Activated naive CD8-positive, alpha-beta T cell (primary cell): Measurements from ENCODE around the gene KCNQ1.

Experiments used
- H3K27ac Mint-ChIP-seq: one replicate; pipeline ENCODE4 v1.8.0; 2021; ENCODE audit warnings: mixed read lengths
- H3K27me3 Mint-ChIP-seq: one replicate; pipeline ENCODE4 v1.8.0; 2021; ENCODE audit warnings: mixed read lengths
- H3K36me3 Mint-ChIP-seq: one replicate; pipeline ENCODE4 v1.8.0; 2021; ENCODE audit warnings: mixed read lengths
- H3K4me1 Mint-ChIP-seq: one replicate; pipeline ENCODE4 v1.8.0; 2021; ENCODE audit warnings: low read depth, mixed read lengths
- H3K4me3 Mint-ChIP-seq: one replicate; pipeline ENCODE4 v1.8.0; 2021; ENCODE audit warnings: mild to moderate bottlenecking, mixed read lengths
- H3K9me3 Mint-ChIP-seq: one replicate; pipeline ENCODE4 v1.8.0; 2021; ENCODE audit warnings: low read depth, mixed read lengths

The KCNQ1 gene

DNA sequence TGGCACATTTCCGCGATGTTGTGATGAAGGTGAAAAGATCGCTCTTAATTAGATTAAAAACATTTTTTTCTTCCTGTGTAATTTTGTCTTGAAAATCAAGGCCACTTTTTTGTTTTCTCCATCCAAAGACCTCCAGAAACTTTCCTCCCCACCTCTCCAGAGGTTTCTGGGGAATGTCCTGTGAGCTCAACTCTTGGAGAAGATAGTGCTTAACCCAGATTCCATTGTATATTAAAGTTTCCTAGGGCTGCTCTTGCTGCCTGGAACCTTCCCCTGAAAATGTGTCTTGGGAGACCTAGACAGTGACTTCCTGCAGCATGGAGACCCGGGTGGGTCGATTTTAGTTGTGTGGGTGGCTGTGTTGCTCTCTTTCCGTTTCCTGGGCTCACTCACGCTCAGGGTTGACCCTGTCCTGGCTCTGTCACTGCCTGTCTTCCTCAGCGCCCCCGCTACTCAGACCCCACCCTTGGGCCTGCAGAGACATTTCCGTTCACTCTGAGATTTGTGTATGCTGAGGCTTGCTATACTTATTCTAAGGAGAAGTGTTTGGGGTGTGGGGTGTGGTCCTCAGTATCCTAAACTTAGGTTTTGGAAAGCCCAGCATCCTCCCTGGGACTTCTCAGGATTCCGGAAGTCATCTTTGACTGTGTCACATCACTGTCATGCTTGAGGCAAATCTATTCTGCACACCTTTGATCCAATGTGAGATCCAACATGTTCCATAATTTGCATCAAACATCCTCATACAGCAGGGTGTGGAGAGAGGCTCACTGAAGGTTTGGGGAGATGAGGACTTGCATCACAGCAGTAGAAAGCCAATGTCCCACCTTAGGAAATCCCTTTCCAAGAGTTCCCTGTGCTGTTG is 207.8 kb downstream of the KCNQ1 start:
- Mint-ChIP-seq H3K9me3 (peaks cover 20% of the 10 kb centered on the region), H3K36me3 (peaks cover 27% of the 10 kb centered on the region), H3K4me1 (peaks cover 11% of the 10 kb centered on the region), H3K4me3 (no peak overlapping the region), H3K27me3 (no peaks in the 10 kb centered on the region), H3K27ac (no peak overlapping the region)

DNA sequence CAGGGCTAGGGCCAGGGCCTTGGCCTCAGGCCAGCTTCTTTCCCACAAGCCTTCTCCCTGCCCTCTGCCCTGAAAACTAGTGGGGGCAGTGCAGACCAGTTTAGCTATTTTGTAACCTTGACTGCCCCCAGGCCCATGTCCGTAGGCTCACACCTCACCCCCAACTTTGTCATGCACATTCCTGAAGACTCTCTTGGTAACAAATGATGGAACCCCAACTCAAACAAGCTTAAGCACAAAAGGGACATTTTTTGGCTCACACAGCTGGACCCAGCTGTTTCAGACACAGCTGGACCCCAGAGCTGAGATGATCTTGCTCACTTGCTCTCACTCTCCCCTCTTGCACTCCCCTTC is 208.4 kb downstream of the KCNQ1 start:
- Mint-ChIP-seq H3K4me3 (no peak overlapping the region), H3K27ac (no peak overlapping the region), H3K9me3 (peaks cover 16% of the 10 kb centered on the region), H3K4me1 (peaks cover 11% of the 10 kb centered on the region), H3K36me3 (peaks cover 27% of the 10 kb centered on the region), H3K27me3 (no peaks in the 10 kb centered on the region)

DNA sequence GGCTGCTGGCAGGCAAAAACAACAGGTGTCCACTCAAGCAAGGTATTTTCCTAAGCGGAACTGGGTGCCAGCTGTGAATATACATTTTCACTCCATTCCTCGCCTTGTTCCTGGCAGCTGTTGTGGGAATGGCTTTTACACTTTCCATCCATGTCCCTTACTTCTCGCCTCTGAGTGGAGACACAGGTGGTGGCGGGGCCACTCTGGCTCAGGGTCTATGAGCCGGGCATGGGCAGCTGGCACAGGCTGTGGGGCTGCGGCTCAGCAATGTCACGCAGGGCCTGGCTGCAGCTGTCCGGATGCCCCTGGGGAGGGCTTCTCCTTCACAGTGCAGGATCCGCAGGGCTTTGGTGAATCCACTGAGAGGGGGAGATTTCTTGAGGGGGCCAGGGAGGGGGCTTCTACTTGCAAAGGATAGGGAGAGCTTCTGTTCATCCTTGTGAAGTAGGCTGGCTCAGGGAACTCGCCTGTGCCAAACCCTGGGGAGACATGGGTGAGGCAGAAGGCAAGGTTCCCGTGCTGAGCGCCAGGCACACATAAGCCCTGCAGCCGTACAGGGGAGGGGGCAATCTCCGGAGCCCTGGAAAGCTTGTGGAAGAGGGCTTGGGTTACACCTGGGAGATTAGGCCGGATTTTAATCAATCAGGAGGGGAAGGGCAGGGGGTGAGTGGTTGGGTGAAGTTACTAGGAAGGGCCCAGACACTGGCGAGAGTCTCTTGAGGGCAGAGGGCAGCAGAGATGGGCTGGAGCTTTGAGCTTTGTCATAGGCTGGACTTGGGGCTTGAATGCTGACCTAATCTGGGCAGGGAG is 209.3 kb downstream of the KCNQ1 start:
- H3K36me3 Mint-ChIP-seq = peaks cover 32% of the 10 kb centered on the region
- H3K9me3 Mint-ChIP-seq = peaks cover 18% of the 10 kb centered on the region
- H3K27ac Mint-ChIP-seq = no peak overlapping the region

DNA sequence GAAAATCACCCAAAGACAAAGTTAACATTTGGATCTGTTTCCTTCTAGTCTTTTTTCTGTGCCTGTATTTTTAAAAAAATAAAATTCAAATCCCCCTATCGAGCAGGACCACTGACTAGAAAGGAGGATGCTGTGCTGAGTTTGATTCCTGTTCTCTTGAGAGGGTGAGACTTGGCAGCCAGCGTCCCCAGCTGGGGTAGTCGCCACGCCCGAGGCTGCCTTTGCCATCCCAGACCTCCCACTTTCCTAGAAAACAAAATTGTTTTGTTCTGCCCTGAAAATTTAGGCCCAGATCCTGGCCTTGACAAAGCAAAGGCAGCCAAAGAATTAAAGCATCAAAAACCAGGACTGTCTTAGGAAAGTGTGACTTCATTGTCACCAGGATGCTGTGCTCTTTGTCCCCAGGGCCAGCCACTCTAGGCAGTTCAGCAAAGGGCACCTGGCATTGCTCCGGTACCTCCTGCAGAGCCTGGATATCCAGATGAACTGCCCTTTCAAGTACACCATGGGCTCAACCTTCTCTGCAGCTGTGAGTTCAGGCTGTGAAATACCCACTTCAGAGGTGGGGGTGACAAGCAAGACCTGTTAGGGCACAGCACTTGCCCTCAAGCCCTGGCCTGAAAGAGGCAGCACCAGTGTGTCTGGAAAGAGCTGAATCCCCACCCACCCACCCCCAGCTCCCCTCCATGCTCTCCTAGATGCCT is 210.4 kb downstream of the KCNQ1 start:
- H3K4me3 Mint-ChIP-seq = no peak overlapping the region

More for the DNA sequence above, 209.3 kb downstream of the KCNQ1 start:
- H3K4me1 Mint-ChIP-seq = peaks cover 11% of the 10 kb centered on the region
- H3K27me3 Mint-ChIP-seq = no peaks in the 10 kb centered on the region
- no peak overlapping the region for H3K4me3 Mint-ChIP-seq

DNA sequence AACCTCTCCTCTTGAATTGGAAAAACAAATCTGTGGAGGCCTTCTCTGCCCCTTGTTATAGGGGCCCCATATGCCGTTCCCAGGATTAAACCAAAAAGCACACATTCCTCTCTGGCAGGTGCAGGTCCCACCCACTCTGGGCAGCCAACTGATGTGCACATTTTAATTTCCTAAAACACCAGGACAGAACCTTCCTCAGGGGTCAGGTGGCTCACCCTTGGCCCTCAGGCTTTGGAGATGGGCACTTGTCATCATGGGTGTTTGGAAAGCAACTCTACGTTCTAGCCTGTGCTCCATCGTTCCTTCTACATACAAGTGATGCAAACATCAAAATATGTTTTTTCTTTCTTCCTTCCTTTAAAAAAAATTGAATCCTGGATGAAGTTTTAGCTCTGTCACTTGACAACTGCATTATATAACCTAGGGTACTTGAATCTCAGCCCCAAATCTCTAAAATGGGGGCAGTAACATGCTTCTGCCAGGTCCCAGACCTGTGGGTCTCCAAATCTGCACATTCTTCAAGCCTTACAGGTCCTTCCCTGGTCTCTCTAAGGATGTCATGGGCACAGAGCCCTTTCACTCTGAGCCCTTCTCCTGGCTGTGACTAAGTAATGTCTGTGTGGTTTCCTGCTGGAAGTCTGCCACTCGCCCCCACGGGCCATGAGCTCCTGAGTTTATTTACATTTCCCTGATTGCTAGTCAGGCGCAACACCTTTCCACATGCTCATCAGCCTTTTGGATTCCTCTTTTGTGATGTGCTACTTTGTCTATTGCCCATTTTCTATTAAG is 211.2 kb downstream of the KCNQ1 start:
- peaks cover 30% of the 10 kb centered on the region for H3K36me3 Mint-ChIP-seq
- peaks cover 11% of the 10 kb centered on the region for H3K4me1 Mint-ChIP-seq
- peaks cover 9% of the 10 kb centered on the region for H3K9me3 Mint-ChIP-seq
- no peaks in the 10 kb centered on the region for H3K27me3 Mint-ChIP-seq
- H3K4me3 Mint-ChIP-seq = no peak overlapping the region
- H3K27ac Mint-ChIP-seq = no peak overlapping the region

More for the DNA sequence above, 210.4 kb downstream of the KCNQ1 start:
- H3K27me3 Mint-ChIP-seq = no peaks in the 10 kb centered on the region
- H3K4me1 Mint-ChIP-seq = peaks cover 11% of the 10 kb centered on the region
- no peak overlapping the region for H3K27ac Mint-ChIP-seq
- H3K36me3 Mint-ChIP-seq = peaks cover 29% of the 10 kb centered on the region
- H3K9me3 Mint-ChIP-seq = peaks cover 12% of the 10 kb centered on the region

DNA sequence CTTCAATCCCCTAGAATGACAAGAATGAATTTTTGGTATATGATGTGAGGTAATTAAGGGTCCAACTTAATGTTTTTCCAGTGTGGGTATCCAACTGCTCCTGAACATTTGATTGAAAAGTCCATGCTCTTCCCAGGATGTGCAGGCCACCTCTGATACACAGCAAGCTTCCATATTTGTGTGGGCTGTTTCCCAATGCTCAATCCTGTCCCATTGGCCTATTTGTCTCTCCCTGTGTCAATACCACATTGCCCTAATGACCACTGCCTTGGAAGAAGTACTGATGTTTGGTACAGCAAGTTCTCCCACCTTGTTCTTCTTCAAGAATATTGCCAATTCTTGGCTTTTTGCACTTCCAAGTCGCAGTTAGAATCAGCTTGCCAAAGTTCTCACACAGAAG is 212.1 kb downstream of the KCNQ1 start:
- Mint-ChIP-seq H3K4me3 (no peak overlapping the region), H3K36me3 (peaks cover 32% of the 10 kb centered on the region), H3K27me3 (no peaks in the 10 kb centered on the region), H3K27ac (no peak overlapping the region), H3K4me1 (peaks cover 11% of the 10 kb centered on the region), H3K9me3 (peaks cover 9% of the 10 kb centered on the region)

DNA sequence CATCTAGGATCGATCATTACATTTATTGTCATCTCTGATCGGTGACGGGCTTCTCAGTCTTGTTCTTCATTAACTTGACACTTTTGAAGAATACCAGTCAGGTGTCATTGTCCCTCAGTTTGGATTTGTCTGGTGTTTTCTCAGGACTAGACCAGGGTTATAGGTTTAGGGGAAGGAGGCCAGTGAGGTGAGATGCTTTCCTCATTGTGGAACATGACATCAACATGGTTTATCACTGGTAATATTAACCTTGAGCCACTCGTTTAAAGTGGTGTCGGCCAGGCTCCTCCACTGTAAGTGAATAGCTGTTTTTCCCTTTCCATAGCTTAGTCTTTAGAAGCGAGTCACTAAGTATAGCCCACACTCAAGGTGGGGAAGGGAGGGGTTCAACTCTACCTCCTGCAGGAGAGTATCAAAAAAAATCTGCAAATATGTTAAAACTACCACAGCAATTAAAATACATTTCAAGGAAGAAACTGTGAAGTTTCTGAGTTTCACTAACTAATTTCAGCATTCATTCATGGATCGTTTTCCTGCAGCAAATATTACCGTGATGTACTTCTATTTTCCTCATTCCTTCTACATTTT is 213.0 kb downstream of the KCNQ1 start:
- H3K4me1 Mint-ChIP-seq = peaks cover 11% of the 10 kb centered on the region
- no peak overlapping the region for H3K27ac Mint-ChIP-seq
- H3K4me3 Mint-ChIP-seq = no peak overlapping the region
- peaks cover 35% of the 10 kb centered on the region for H3K36me3 Mint-ChIP-seq
- no peaks in the 10 kb centered on the region for H3K27me3 Mint-ChIP-seq
- H3K9me3 Mint-ChIP-seq = peaks cover 9% of the 10 kb centered on the region

DNA sequence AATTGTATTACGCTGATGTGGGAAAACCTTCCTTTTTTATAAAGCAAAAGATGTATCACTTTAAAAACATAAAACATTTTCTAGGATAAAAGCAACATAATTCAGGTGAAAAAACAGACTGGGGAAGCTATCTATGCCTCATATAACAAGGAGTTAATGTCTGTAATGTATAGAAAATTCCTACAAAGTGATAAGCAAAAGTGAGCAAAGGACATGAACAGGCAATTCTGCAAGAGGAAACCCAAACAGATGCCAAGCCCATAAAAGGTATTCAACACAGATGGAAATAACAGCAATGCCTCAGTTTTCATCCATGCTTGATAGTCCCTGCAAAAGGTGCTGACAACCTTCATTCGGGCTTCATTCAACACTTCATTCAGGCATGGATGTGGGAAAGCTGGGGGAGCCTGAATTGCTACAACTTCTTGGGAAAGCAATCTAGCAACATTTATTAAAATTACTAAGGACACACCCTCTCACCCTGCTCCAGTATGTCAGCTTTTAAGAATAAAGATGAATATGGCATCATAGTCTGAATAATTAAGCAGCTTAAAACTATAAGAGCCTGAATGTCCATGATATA is 215.6 kb downstream of the KCNQ1 start:
- Mint-ChIP-seq H3K27me3 (no peaks in the 10 kb centered on the region), H3K4me3 (no peak overlapping the region), H3K4me1 (peaks cover 11% of the 10 kb centered on the region), H3K27ac (no peak overlapping the region), H3K9me3 (peaks cover 9% of the 10 kb centered on the region), H3K36me3 (peaks cover 35% of the 10 kb centered on the region)

DNA sequence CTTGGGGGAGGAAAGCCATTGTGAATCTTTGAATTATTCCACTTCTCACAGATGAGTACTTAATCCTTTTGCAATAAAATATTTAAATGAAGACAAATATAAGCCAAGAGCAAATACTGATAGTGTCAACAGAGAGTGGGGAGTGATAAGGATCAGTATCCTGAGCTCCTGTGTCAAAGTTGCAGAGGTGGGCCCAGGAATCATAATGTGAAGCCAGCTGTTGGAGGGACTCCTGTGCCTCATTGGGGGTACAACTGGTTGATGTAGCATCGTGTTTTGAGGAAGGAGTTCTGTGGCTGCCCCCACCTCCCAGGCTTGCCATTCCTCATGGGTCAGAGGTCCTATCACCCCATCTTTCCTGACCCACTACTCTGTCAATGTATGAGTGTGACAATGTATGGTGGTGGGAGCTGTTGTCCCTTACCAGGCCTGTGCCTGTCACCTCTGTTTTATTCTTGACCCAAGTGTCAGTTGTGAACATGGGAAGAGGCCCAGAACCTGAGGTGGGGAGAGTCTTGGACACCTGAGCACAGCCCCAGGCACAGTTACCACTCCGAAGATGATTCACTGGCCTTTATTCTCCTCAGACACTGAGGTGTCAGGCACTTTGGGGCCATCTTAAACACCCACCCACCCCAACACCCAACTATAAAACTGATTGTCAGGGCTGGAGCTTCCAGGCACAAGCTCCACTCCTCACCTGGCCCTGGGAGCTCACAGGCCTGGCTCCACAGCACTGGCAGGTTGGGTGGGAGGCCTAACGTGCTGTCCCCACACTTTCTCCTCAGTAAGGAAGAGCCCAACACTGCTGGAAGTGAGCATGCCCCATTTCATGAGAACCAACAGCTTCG is 216.6 kb downstream of the KCNQ1 start:
- H3K27me3 Mint-ChIP-seq = no peaks in the 10 kb centered on the region
- peaks cover 34% of the 10 kb centered on the region for H3K36me3 Mint-ChIP-seq
- H3K4me3 Mint-ChIP-seq = no peak overlapping the region
- peaks cover 5% of the 10 kb centered on the region for H3K4me1 Mint-ChIP-seq
- H3K27ac Mint-ChIP-seq = no peak overlapping the region
- peaks cover 9% of the 10 kb centered on the region for H3K9me3 Mint-ChIP-seq

DNA sequence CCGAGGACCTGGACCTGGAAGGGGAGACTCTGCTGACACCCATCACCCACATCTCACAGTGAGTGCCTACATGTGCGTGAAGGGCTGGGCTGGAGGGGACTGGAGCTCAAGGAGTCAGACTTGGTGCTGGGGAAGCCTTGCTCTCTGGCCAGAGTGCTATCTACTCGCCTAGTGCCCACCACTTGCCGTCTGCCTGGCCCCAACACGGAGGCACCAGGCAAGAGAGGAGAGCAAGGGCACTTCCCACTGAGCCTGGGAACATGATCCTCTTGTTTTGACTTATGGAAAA is 217.2 kb downstream of the KCNQ1 start:
- peaks cover 2% of the 10 kb centered on the region for H3K4me1 Mint-ChIP-seq

DNA sequence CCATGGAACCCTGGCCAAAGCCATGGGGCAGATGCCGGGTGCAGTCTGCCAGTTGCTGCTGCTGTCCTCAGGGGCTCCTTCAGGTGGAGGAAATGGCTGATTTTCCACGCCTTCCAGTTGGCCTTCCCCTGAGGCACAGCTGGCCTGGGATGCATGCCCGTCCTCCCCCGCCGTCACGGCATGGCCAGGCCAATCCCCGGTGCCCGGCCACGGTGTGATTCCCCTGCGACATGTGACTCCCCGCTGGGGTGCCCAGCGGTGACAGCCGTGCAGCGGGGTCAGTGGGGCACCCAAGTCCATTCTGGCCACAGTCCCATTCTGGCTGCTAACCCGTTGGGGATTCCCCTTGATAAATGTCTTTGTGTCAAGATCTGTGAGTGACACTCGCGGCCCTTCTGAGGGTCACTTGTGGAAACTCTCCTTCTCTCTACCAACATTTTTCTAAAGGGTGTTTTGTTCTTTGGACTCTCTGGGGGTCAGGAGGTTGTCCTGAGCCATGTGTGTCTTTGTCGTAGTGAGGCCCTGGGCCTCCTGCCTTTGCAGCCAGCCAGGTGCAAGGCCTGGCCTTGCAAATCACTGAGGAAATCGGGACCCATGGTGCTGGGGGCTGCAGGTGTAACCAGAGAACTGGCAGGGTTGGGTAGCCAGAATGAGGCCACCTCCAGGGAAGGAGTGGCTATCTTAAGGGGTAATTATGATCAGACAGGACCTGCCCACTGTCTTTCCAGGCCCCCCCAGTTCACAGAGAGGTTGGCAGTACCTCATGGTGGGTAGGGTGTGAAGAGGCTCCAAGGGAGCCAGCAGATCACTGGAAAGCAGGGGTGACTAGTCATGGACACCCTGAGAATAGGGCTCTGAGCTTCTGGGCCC is 217.9 kb downstream of the KCNQ1 start:
- no peaks in the 10 kb centered on the region for H3K4me1 Mint-ChIP-seq
- no peak overlapping the region for H3K27ac Mint-ChIP-seq
- peaks cover 28% of the 10 kb centered on the region for H3K36me3 Mint-ChIP-seq
- peaks cover 9% of the 10 kb centered on the region for H3K9me3 Mint-ChIP-seq
- H3K4me3 Mint-ChIP-seq = no peak overlapping the region
- no peaks in the 10 kb centered on the region for H3K27me3 Mint-ChIP-seq

More for the DNA sequence above, 217.2 kb downstream of the KCNQ1 start:
- no peak overlapping the region for H3K4me3 Mint-ChIP-seq
- H3K27ac Mint-ChIP-seq = no peak overlapping the region
- no peaks in the 10 kb centered on the region for H3K27me3 Mint-ChIP-seq
- peaks cover 31% of the 10 kb centered on the region for H3K36me3 Mint-ChIP-seq
- peaks cover 9% of the 10 kb centered on the region for H3K9me3 Mint-ChIP-seq

DNA sequence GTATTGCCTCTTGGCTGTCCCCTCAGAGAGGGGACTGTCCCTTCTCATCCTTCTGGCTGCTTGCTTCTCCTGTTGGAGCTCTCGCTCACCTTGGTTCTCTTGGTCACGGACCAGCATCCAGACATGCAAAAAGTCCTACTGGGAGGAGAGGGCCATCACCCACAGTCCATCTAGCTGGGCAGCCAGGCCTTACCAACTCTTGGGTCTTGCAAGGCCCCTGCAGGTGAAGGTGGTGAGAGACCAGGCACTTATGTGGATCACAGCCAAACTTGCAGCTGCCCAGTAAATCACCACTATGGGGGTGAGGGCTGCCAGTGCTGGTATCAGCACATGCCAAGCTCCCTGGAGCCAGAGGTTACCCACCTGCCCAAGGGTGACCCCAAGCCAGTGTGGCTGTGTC is 218.7 kb downstream of the KCNQ1 start:
- H3K4me1 Mint-ChIP-seq = no peaks in the 10 kb centered on the region
- H3K9me3 Mint-ChIP-seq = peaks cover 8% of the 10 kb centered on the region
- H3K27me3 Mint-ChIP-seq = no peaks in the 10 kb centered on the region
- H3K36me3 Mint-ChIP-seq = peaks cover 25% of the 10 kb centered on the region
- no peak overlapping the region for H3K27ac Mint-ChIP-seq
- no peak overlapping the region for H3K4me3 Mint-ChIP-seq
